Thymus (tissue), 11 donors: ENCODE results near the gene SPTBN1. TPM values are rescaled to one million over a fixed set of nuclear protein-coding genes. Genes with fewer than 3 reads are reported as not detected.

Source experiments
- DNase-seq, 9 donors: peaks; one replicate each; pipeline ENCODE4 v3.0.0-alpha.2; 2013; ENCODE audit warnings: low spot score in 9 of 9, low read depth in 6 of 9, missing footprints in 1 of 9
- H3K27ac ChIP-seq, 2 donors: one replicate each; pipeline ENCODE4 v1.5.1; 2013; ENCODE audit warnings: control low read depth in 1 of 2, low read depth in 1 of 2, low read length in 1 of 2, mild to moderate bottlenecking in 1 of 2, moderate library complexity in 1 of 2
- H3K27me3 ChIP-seq, 2 donors: one replicate each; pipeline ENCODE4 v1.5.1; 2013; ENCODE audit warnings: low read length in 1 of 2; ENCODE audit not compliant: control insufficient read depth in 2 of 2, insufficient read depth in 1 of 2
- H3K36me3 ChIP-seq, 2 donors: one replicate each; pipeline ENCODE4 v1.5.1; 2013; ENCODE audit warnings: low read length in 1 of 2, mild to moderate bottlenecking in 1 of 2, moderate library complexity in 1 of 2; ENCODE audit not compliant: control insufficient read depth in 2 of 2, insufficient read depth in 2 of 2
- H3K4me1 ChIP-seq, 2 donors: one replicate each; pipeline ENCODE4 v1.5.1; 2013; ENCODE audit warnings: low read length in 2 of 2; ENCODE audit not compliant: control insufficient read depth in 2 of 2, insufficient read depth in 2 of 2
- H3K4me3 ChIP-seq, 2 donors: one replicate each; pipeline ENCODE4 v1.5.1; 2013; ENCODE audit warnings: low read length in 2 of 2, control low read depth in 1 of 2, mild to moderate bottlenecking in 1 of 2
- H3K9me3 ChIP-seq, 2 donors: one replicate each; pipeline ENCODE4 v1.5.1; 2013; ENCODE audit warnings: low read length in 1 of 2, mild to moderate bottlenecking in 1 of 2; ENCODE audit not compliant: control insufficient read depth in 2 of 2, insufficient read depth in 1 of 2
- WGBS: extraction: QIAGEN DNeasy Blood & Tissue Kit; methylation state at CpG from one replicate; pipeline ENCODE4 v1.1.7; 2013; 5-methylcytosine and 5-hydroxymethylcytosine counted together
- polyA plus RNA-seq: library from polyadenylated mRNA; stranded (reverse); fragments of 200-250 nt; gene quantifications from one replicate; pipeline ENCODE4 v1.2.3, GENCODE V29; 2013
- total RNA-seq: library from RNA; stranded (reverse); fragments of 120-200 nt; gene quantifications from one replicate; pipeline ENCODE4 v1.2.4, GENCODE V29; 2013
- donor health status: healthy.

Gene SPTBN1
- total and polyA plus RNA-seq, 2 donors = 37.1 to 74.4 TPM

DNA sequence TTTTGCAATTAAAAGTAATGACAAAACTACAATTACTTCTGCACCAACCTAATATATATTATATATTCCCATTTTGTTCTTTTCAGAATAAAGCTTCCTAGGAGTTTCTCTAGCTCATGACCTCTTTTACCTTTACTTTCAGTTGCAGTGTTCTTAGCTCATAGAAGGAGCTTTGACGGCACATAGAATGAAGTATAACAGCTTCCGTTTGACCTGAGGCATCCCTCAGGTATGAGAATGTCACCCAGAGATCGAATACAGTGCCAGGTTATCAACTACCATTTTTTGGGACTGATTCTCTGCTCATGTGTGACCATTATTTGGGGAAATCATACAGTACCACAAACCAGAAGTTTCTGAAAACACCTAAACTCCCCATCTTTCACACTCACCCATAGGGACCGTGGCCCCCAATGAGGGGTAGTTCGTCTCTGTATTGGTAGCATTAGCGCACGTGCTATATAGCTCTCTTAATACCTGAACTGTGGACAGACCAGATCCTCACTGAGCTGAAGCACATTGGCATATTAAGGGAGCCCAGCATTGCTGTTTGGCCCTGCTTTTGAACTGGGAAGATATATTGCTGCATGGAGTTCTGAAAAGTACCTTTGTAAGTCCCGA lies 123.0 kb downstream of the SPTBN1 start:
- Histone ChIP-seq H3K9me3 (no peaks in the 10 kb centered on the region), H3K36me3 (no peaks in the 10 kb centered on the region), H3K27ac (peak overlapping the region; percentile 53 to 78), H3K4me3 (no peak overlapping the region), H3K27me3 (no peaks in the 10 kb centered on the region), H3K4me1 (peaks cover 47 to 79% of the 10 kb centered on the region in 2 donors)
- 87% methylated on average over 8 of the region's 8 CpGs for WGBS
- DNase-seq = no peak

DNA sequence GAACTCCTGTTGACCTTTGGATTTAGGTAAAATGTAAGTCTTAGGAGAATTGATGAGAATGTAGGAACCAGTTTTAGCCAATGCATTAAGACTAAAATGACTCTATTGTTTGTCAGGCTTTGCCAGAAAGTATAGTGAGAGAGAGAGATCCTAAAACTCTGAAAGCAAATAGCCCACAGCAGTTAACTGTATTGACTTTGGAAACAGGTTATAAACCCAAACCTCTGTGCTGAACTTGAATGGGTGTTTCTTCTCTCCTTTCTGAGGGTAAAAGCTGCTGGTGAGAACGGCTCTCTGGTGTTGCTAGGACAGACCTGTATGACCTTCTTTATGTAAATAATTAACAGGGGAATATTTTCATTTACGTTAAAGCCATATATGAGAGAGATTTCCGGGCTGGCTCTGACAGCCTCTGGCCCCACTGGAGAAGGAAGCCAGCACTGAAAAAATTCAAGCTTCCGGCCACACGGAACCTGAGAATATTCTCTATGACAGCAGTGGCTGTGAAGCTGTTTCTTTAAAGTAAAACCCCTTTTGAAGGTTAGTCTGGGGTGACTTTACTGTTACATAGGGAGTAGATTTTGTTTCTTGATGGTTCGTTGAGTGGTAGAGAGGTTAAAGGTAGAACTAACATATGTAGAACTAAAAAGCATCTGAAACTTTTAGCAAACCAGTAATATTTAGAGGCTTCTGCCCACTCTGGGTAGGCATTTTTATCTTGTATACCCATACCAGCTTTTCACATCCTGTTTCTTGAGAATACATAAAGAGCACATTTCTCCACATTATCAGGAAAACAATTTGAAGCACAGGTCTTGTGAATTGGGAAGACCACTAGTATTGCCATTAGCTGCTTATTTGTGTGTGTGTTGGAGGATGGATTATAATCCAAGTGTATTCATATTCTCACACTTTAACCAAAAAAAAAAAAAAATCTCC lies 123.8 kb downstream of the SPTBN1 start:
- Histone ChIP-seq H3K4me1 (peaks cover 42 to 77% of the 10 kb centered on the region in 2 donors), H3K27ac (peak overlapping the region; percentile 78), H3K36me3 (no peaks in the 10 kb centered on the region), H3K9me3 (no peaks in the 10 kb centered on the region), H3K27me3 (no peaks in the 10 kb centered on the region), H3K4me3 (no peak overlapping the region)
- DNase-seq = peak in 3 of 9 donors; percentile 67 to 88 (median 72)
- 10% methylated on average over 6 of the region's 6 CpGs for WGBS

DNA sequence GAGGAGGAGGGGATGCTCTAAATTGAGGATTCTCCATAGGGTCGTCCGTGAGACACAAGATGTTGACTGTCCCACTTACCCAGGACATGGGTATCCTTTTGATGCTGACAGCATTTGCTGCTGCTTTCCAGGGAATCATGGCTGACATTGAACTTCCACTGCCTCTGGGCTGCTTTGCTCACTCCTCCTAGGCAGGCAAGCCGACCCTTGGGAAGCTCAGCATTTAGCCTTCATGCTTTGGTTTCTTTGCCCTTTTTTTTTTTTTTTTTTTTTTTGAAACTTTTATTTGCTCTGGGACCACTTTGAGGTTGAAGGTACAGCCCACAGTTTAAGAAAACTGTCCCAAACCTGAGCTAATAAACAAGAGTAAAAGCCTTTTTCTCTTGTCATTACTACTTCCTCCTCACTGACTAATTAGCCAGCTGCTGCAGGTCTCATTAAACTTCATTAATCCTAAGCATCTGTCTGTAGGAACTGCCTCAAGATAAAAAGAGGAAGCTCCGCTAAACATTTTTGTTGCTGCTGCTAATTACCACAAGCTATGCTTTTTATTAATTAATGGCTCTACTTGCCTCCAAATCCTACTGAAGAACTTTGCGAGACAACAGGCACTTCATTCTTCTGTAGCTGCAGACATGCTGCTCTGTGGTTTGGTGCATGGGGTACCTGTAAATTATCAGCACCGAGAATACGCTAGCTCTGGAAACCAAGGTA lies 125.4 kb downstream of the SPTBN1 start:
- peak overlapping the region in 1 of 2 donors; percentile 61 for H3K27ac ChIP-seq

DNA sequence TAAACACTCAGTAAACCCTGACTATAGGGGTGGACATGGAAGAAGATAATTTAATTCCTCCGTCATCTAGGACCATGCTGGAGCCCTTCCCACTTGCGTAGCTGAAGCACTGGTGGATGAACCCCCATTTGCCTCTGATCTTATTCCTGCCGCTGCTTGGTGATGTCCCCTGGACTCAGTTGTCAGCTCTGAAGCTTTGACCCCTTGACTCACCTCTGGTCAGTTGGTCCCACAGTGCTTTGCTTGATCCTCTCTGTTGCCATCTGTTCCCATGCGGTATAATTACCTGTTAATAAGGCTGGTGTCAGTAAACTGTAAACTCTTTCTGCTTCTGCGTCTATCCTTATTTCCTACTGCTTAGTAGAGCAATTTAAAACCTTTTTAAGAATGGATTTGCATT lies 126.9 kb downstream of the SPTBN1 start:
- peaks cover 30 to 66% of the 10 kb centered on the region in 2 donors for H3K4me1 ChIP-seq
- H3K36me3 ChIP-seq = peaks cover 3% of the 10 kb centered on the region in 2 donors
- no peaks in the 10 kb centered on the region for H3K27me3 ChIP-seq
- no peaks in the 10 kb centered on the region for H3K9me3 ChIP-seq
- no peak overlapping the region for H3K4me3 ChIP-seq
- DNase-seq = no peak
- 96% methylated on average over 5 of the region's 5 CpGs for WGBS
- no peak overlapping the region for H3K27ac ChIP-seq

More for the DNA sequence above, 125.4 kb downstream of the SPTBN1 start:
- H3K4me1 ChIP-seq = peaks cover 36 to 68% of the 10 kb centered on the region in 2 donors
- no peaks in the 10 kb centered on the region for H3K9me3 ChIP-seq
- 38% methylated on average over 7 of the region's 7 CpGs for WGBS
- H3K4me3 ChIP-seq = no peak overlapping the region
- H3K27me3 ChIP-seq = no peaks in the 10 kb centered on the region
- no peak for DNase-seq
- no peaks in the 10 kb centered on the region for H3K36me3 ChIP-seq

DNA sequence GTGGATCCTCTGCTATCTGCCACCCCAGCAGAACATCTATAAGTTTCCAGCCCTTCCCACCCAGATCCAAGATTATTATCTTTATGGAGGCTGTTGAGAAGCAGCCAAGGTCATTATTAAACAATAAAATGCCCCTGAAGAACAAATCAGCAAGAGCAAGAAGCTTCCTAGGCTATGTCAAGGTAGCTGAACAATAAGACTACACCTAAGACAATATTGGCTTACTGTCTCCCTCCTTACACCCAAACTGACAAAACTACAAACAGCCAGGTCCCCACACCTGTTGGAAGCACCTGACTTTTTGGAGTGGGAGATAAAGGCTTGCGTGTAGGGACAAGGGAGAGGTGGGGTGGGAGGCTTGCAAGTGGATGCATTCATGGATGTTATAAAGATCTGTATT lies 128.5 kb downstream of the SPTBN1 start:
- Histone ChIP-seq H3K4me3 (no peak overlapping the region), H3K27me3 (no peaks in the 10 kb centered on the region), H3K4me1 (peaks cover 34 to 65% of the 10 kb centered on the region in 2 donors), H3K27ac (no peak overlapping the region), H3K36me3 (peaks cover 3% of the 10 kb centered on the region in 2 donors), H3K9me3 (no peaks in the 10 kb centered on the region)
- no peak for DNase-seq
- 94% methylated on average over 1 of the region's 1 CpG for WGBS

DNA sequence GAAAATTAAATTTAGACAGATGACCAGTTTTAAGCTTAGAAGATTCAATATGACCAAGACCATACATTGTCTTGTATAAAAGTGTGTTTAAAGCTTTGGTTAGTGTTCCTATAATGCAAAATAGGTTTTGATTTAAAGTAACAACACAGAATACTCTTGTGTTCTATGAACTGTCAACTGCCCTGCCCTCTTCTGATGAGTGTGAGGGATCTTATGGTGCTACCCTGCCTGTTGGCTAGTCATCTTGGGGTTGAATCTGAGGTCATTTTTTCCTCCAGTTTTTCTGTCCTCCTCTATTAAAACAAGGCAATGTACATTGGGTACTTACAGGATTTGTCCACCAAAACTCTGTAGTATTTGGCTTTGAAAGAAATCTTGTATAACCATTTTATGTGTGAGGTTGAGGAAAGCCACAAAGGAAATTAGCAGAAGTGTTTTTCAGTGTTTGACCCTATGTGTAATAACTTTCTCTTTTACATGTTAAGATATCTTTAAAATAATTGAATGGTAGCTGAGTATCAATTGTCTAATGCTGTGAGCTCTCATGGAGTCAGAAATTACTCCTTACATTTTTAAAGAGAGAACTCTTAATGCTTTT lies 129.1 kb downstream of the SPTBN1 start:
- H3K4me3 ChIP-seq = no peak overlapping the region
- no peaks in the 10 kb centered on the region for H3K27me3 ChIP-seq
- no peak for DNase-seq
- H3K4me1 ChIP-seq = peaks cover 33 to 64% of the 10 kb centered on the region in 2 donors
- peaks cover 3% of the 10 kb centered on the region in 2 donors for H3K36me3 ChIP-seq
- no peaks in the 10 kb centered on the region for H3K9me3 ChIP-seq
- no peak overlapping the region for H3K27ac ChIP-seq

DNA sequence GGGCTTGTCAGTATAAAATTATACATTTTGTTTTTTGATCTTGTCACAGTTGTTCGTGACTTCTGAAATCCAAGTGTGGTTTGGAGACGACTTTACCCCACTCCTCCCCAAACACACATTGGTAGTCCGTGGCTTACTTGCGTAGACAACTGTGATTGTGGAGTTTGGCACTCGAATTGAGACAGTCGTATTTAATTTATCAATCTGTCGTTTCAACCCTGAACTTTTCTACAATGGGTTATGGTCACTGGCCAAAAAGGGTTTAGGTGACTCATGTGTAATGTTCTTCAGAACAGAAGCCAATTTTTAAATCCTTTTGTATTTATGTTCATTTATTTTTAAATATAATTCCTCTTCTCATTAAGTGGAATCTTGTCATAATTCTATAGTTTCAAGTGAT lies 129.9 kb downstream of the SPTBN1 start:
- DNase-seq = no peak
- no peaks in the 10 kb centered on the region for H3K9me3 ChIP-seq
- H3K27me3 ChIP-seq = no peaks in the 10 kb centered on the region
- peaks cover 37 to 66% of the 10 kb centered on the region in 2 donors for H3K4me1 ChIP-seq
- WGBS = 40% methylated on average over 7 of the region's 7 CpGs
- H3K4me3 ChIP-seq = no peak overlapping the region
- peaks cover 3% of the 10 kb centered on the region in 2 donors for H3K36me3 ChIP-seq
- no peak overlapping the region for H3K27ac ChIP-seq

DNA sequence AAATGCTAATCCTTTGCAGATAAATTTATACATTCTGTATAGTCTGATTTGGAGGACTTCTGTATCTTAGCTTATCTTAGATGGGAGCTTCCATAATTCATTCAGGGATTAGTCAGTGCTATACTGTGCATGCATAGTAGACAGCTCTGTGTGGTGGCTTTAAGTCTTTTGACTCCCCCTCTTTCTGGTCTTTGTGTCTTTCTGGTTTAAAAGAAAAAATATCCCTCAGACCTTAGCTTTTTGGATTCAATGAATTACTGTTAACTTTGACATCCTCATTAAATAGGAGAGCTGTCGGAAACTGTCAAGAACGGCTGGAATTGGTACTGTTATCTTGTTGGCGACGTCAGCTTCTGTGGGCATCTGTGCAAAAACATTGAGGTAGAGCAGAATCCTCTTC lies 130.4 kb downstream of the SPTBN1 start:
- Histone ChIP-seq H3K27ac (no peak overlapping the region), H3K4me1 (peaks cover 32 to 63% of the 10 kb centered on the region in 2 donors), H3K27me3 (no peaks in the 10 kb centered on the region), H3K36me3 (peaks cover 3% of the 10 kb centered on the region in 2 donors), H3K9me3 (no peaks in the 10 kb centered on the region), H3K4me3 (no peak overlapping the region)
- DNase-seq = no peak
- WGBS = 97% methylated on average over 4 of the region's 4 CpGs
